Measurements from ENCODE around the gene UCN. TPM values are rescaled to one million over a fixed set of nuclear protein-coding genes. Genes with fewer than 3 reads are reported as not detected.
"Not testable (repeated sequence)": the region's sequence is repeated elsewhere in the genome, so short reads cannot be mapped to it uniquely, and the experiment has no call there.

UCN gene
- total RNA-seq, 4 donors from 2014 or later = 14.9 to 24.0 (median 16.8) TPM

GRCh38 chr2:27353762-27354596 lies 45.7 kb upstream of the UCN start:
- TF ChIP-seq CTCF (IDR thresholded peaks at IDR 0.05) (no peak), POLR2A (IDR thresholded peaks at IDR 0.05) (no peak), EP300 (IDR thresholded peaks at IDR 0.05) (no peak)
- Histone ChIP-seq H3K4me3 (no peak overlapping the region), H3K4me1 (peaks cover 0 to 54% (median 18%) of the 10 kb centered on the region in 4 donors), H3K9me3 (no peaks in the 10 kb centered on the region), H3K36me3 (no peaks in the 10 kb centered on the region), H3K27me3 (no peaks in the 10 kb centered on the region), H3K27ac (no peak overlapping the region)
- DNase-seq (ENCODE audit: low spot score in 2 of 2) = no peak
- WGBS, 2 donors = 73 to 77% methylated on average over 7 of the region's 7 CpGs

DNA sequence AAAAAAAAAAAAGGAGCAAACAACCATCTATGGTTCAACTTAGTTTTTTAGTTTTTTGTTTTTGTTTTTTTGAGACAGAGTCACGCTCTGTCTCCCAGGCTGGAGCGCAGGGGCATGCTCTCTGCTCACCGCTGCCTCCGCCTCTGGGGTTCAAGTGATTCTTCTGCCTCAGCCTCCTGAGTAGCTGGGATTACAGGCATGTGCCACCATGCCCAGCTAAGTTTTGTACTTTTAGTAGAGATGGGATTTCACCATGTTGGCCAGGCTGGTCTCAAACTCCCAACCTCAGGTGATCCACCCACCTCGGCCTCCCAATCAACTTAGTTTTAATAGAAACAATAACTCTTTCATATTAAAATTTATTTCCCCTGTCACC lies 45.1 kb upstream of the UCN start:
- H3K9me3 ChIP-seq; DNase-seq (ENCODE audit: low spot score in 2 of 2); H3K36me3 ChIP-seq; H3K27me3 ChIP-seq; H3K4me3 ChIP-seq; H3K27ac ChIP-seq: not testable (repeated sequence)
- H3K4me1 ChIP-seq = peaks cover 0 to 54% (median 18%) of the 10 kb centered on the region in 4 donors
- 91 to 95% methylated on average over 5 of the region's 5 CpGs for WGBS, 2 donors

GRCh38 chr2:27351802-27352598 lies 43.8 kb upstream of the UCN start:
- Histone ChIP-seq H3K27me3 (no peaks in the 10 kb centered on the region), H3K4me1 (peaks cover 0 to 52% (median 13%) of the 10 kb centered on the region in 4 donors), H3K27ac (no peak overlapping the region), H3K4me3 (no peak overlapping the region), H3K9me3 (no peaks in the 10 kb centered on the region), H3K36me3 (no peaks in the 10 kb centered on the region)
- WGBS, 2 donors = 81 to 88% methylated on average over 6 of the region's 6 CpGs
- DNase-seq (ENCODE audit: low spot score in 2 of 2) = no peak
- TF ChIP-seq CTCF (IDR thresholded peaks at IDR 0.05) = no peak
- no peak for TF ChIP-seq POLR2A (IDR thresholded peaks at IDR 0.05)
- TF ChIP-seq EP300 (IDR thresholded peaks at IDR 0.05) = no peak

GRCh38 chr2:27350106-27350693 lies 42.0 kb upstream of the UCN start:
- DNase-seq (ENCODE audit: low spot score in 2 of 2) = no peak
- Histone ChIP-seq H3K27me3 (no peaks in the 10 kb centered on the region), H3K4me3 (no peak overlapping the region), H3K4me1 (peaks cover 0 to 44% (median 6%) of the 10 kb centered on the region in 4 donors), H3K9me3 (no peaks in the 10 kb centered on the region), H3K36me3 (no peaks in the 10 kb centered on the region), H3K27ac (no peak overlapping the region)
- 72% methylated on average over 7 of the region's 7 CpGs for WGBS, 2 donors
- no peak for TF ChIP-seq POLR2A (IDR thresholded peaks at IDR 0.05)
- TF ChIP-seq EP300 (IDR thresholded peaks at IDR 0.05) = no peak
- no peak for TF ChIP-seq CTCF (IDR thresholded peaks at IDR 0.05)

DNA sequence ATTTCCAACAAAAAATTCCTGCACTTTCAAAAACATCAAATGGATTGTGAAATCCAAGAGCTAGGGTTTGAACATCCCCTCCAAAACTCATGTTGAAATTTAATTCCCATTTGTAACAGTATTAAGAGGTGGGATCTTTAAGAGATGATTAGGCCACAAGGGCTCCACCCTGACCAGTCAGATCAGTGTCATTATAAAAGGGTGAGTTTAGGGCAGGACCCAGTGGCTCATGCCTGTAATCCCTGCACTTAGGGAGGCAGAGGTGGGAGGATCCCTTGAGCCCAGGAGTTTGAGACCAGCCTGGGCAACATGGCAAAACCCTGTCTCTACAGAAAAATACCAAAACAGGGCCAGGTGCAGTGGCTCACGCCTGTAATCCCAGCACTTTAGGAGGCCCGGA lies 39.4 kb upstream of the UCN start:
- WGBS, 2 donors = 88 to 92% methylated on average over 2 of the region's 2 CpGs
- no peaks in the 10 kb centered on the region for H3K9me3 ChIP-seq
- H3K4me3 ChIP-seq = no peak overlapping the region
- no peaks in the 10 kb centered on the region for H3K27me3 ChIP-seq
- peaks cover 0 to 9% (median 0%) of the 10 kb centered on the region in 3 donors for H3K36me3 ChIP-seq
- DNase-seq (ENCODE audit: low spot score in 2 of 2) = no peak
- TF ChIP-seq EP300 (IDR thresholded peaks at IDR 0.05) (no peak), CTCF (IDR thresholded peaks at IDR 0.05) (no peak), POLR2A (IDR thresholded peaks at IDR 0.05) (no peak)
- peak overlapping the region in 1 of 4 donors; percentile 17 for H3K27ac ChIP-seq
- H3K4me1 ChIP-seq = peaks cover 0 to 20% (median 0%) of the 10 kb centered on the region in 4 donors
